H9 (cell line): ENCODE results near the gene ADGRB3. TPM values are rescaled to one million over a fixed set of nuclear protein-coding genes. Genes with fewer than 3 reads are reported as not detected.

Experiments used
- DNase-seq: peaks from one replicate; pipeline ENCODE4 v3.0.0-alpha.2; 2017
- H2AFZ ChIP-seq: one replicate; pipeline ENCODE4 v1.6.1; 2013; ENCODE audit warnings: mild to moderate bottlenecking, low read length, control low read depth, moderate library complexity
- H2AK5ac ChIP-seq: 2 replicates; pipeline ENCODE4 v1.6.1; 2013; ENCODE audit warnings: low read length, control low read depth, mixed read lengths; ENCODE audit not compliant: insufficient read length
- H2BK120ac ChIP-seq: one replicate; pipeline ENCODE4 v1.6.1; 2013; ENCODE audit warnings: low read depth, mild to moderate bottlenecking, low read length, control low read depth, inconsistent platforms; ENCODE audit not compliant: poor library complexity, severe bottlenecking
- H2BK12ac ChIP-seq: 2 replicates; pipeline ENCODE4 v1.6.1; 2013; ENCODE audit warnings: low read length, control low read depth, mixed read lengths, low read depth; ENCODE audit not compliant: insufficient read length
- H2BK15ac ChIP-seq: 2 replicates; pipeline ENCODE4 v1.6.1; 2013; ENCODE audit warnings: low read depth, low read length, control low read depth
- H2BK20ac ChIP-seq: one replicate; pipeline ENCODE4 v1.6.1; 2013; ENCODE audit warnings: low read depth, mild to moderate bottlenecking, low read length, control low read depth, inconsistent platforms; ENCODE audit not compliant: poor library complexity, severe bottlenecking
- H2BK5ac ChIP-seq: 2 replicates; pipeline ENCODE4 v1.6.1; 2013; ENCODE audit warnings: low read length, control low read depth, mixed read lengths; ENCODE audit not compliant: insufficient read length
- H3K14ac ChIP-seq: 2 replicates; pipeline ENCODE4 v1.6.1; 2013; ENCODE audit warnings: low read length, control low read depth; ENCODE audit not compliant: insufficient read depth
- H3K18ac ChIP-seq: 2 replicates; pipeline ENCODE4 v1.6.1; 2013; ENCODE audit warnings: low read depth, mild to moderate bottlenecking, mixed read lengths, low read length, control low read depth; ENCODE audit not compliant: insufficient read length
- H3K23ac ChIP-seq: 2 replicates; pipeline ENCODE4 v1.6.1; 2013; ENCODE audit warnings: low read length, control low read depth, mixed read lengths, low read depth; ENCODE audit not compliant: insufficient read length
- H3K23me2 ChIP-seq: 2 replicates; pipeline ENCODE4 v1.6.1; 2013; ENCODE audit warnings: low read depth, mild to moderate bottlenecking, mixed read lengths, low read length, control low read depth; ENCODE audit not compliant: insufficient read length, poor library complexity, severe bottlenecking
- H3K27ac ChIP-seq: 2 replicates; pipeline ENCODE4 v1.5.1; 2013; ENCODE audit warnings: low read length, control low read depth, mixed read lengths, low read depth; ENCODE audit not compliant: insufficient read length
- H3K27me3 ChIP-seq: 2 replicates; pipeline ENCODE4 v1.6.1; 2013; ENCODE audit warnings: low read length, control low read depth, inconsistent platforms; ENCODE audit not compliant: insufficient read depth
- H3K4ac ChIP-seq: 2 replicates; pipeline ENCODE4 v1.6.1; 2013; ENCODE audit warnings: low read depth, mild to moderate bottlenecking, control low read depth, inconsistent platforms, low read length, moderate library complexity
- H3K4me1 ChIP-seq: 2 replicates; pipeline ENCODE4 v1.6.1; 2013; ENCODE audit warnings: low read length, control low read depth, inconsistent platforms; ENCODE audit not compliant: insufficient read depth
- H3K4me2 ChIP-seq: 2 replicates; pipeline ENCODE4 v1.6.1; 2013; ENCODE audit warnings: low read length, control low read depth, mixed read lengths; ENCODE audit not compliant: insufficient read length, insufficient read depth
- H3K56ac ChIP-seq: 2 replicates; pipeline ENCODE4 v1.6.1; 2013; ENCODE audit warnings: low read depth, mild to moderate bottlenecking, mixed read lengths, low read length, control low read depth; ENCODE audit not compliant: insufficient read length
- H3K79me1 ChIP-seq: 2 replicates; pipeline ENCODE4 v1.6.1; 2013; ENCODE audit warnings: low read depth, mild to moderate bottlenecking, moderate library complexity, low read length, control low read depth, inconsistent platforms; ENCODE audit not compliant: insufficient read depth, poor library complexity, severe bottlenecking
- H3K79me2 ChIP-seq: 2 replicates; pipeline ENCODE4 v1.6.1; 2013; ENCODE audit warnings: low read length, control low read depth, inconsistent platforms; ENCODE audit not compliant: insufficient read depth
- H3K9ac ChIP-seq: 2 replicates; pipeline ENCODE4 v1.6.1; 2013; ENCODE audit warnings: low read length, control low read depth, mixed read lengths; ENCODE audit not compliant: insufficient read length; ENCODE audit errors: extremely low read depth
- H3K9me3 ChIP-seq: one replicate; pipeline ENCODE4 v1.6.1; 2013; ENCODE audit warnings: low read depth, low read length, inconsistent platforms; ENCODE audit not compliant: control insufficient read depth
- H3T11ph ChIP-seq: one replicate; pipeline ENCODE4 v1.6.1; 2013; ENCODE audit warnings: mild to moderate bottlenecking, low read length, control low read depth, inconsistent platforms
- H4K20me1 ChIP-seq: one replicate; pipeline ENCODE4 v1.6.1; 2013; ENCODE audit not compliant: control insufficient read depth, insufficient read length, insufficient read depth
- H4K5ac ChIP-seq: 2 replicates; pipeline ENCODE4 v1.6.1; 2013; ENCODE audit warnings: low read depth, mild to moderate bottlenecking, mixed read lengths, low read length, control low read depth; ENCODE audit not compliant: insufficient read length
- H4K8ac ChIP-seq: replicated peaks from 2 replicates; pipeline ENCODE4 v1.6.1; 2013; ENCODE audit warnings: low read length, control low read depth, mixed read lengths, low read depth; ENCODE audit not compliant: insufficient read length
- H4K91ac ChIP-seq: 2 replicates; pipeline ENCODE4 v1.6.1; 2013; ENCODE audit warnings: low read depth, mild to moderate bottlenecking, moderate library complexity, mixed read lengths, low read length, control low read depth; ENCODE audit not compliant: insufficient read length
- H3K27ac Mint-ChIP-seq, 3 experiments: 2 replicates in 2 of 3; 3 replicates in 1 of 3; pipeline ENCODE4 v1.8.0; 2020 to 2021; ENCODE audit warnings: mixed read lengths in 3 of 3, mild to moderate bottlenecking in 1 of 3, moderate library complexity in 1 of 3
- H3K27me3 Mint-ChIP-seq: 2 replicates; pipeline ENCODE4 v1.8.0; 2021; ENCODE audit warnings: low read depth, mild to moderate bottlenecking, moderate library complexity, mixed read lengths
- H3K36me3 Mint-ChIP-seq, 3 experiments: 2 replicates in 2 of 3; 3 replicates in 1 of 3; pipeline ENCODE4 v1.8.0; 2020 to 2021; ENCODE audit warnings: low read depth in 3 of 3, mixed read lengths in 3 of 3; ENCODE audit not compliant: insufficient read depth in 1 of 3
- H3K4me1 Mint-ChIP-seq, 2 experiments: 2 replicates each; pipeline ENCODE4 v1.8.0; 2020; ENCODE audit warnings: mixed read lengths in 2 of 2
- H3K4me3 Mint-ChIP-seq, 2 experiments: 2 replicates in 1 of 2; 3 replicates in 1 of 2; pipeline ENCODE4 v1.8.0; 2020 to 2021; ENCODE audit warnings: mild to moderate bottlenecking in 2 of 2, mixed read lengths in 2 of 2, moderate library complexity in 1 of 2
- H3K9me3 Mint-ChIP-seq, 2 experiments: 2 replicates in 1 of 2; 3 replicates in 1 of 2; pipeline ENCODE4 v1.8.0; 2020; ENCODE audit warnings: mild to moderate bottlenecking in 2 of 2, mixed read lengths in 2 of 2, moderate library complexity in 1 of 2
- CTCF ChIP-seq: fragments of 200-600 bp; sonication (generic); conservative IDR thresholded peaks from 3 replicates; pipeline ENCODE4 v1.8.0; 2021; ENCODE audit warnings: antibody characterized with exemption, mild to moderate bottlenecking
- WGBS: extraction: QIAGEN DNeasy Blood & Tissue Kit; methylation state at CpG from one replicate; pipeline ENCODE4 v1.1.7; 2013; ENCODE audit warnings: missing lambda C conversion rate, low lambda C conversion rate, mixed read lengths; ENCODE audit not compliant: insufficient read length; ENCODE audit errors: extremely low coverage; 5-methylcytosine and 5-hydroxymethylcytosine counted together
- total RNA-seq: library from RNA; stranded (reverse); gene quantifications from 2 replicates; pipeline ENCODE4 v1.2.1, GENCODE V29; 2021

ADGRB3 gene
- total RNA-seq, 1 experiment from 2014 or later = 0.37 TPM

- Histone ChIP-seq H4K91ac (no peak overlapping the region), H2AK5ac (no peak overlapping the region), H3K9me3 (no peaks in the 10 kb centered on the region), H3K4me2 (no peak overlapping the region), H3K56ac (no peak overlapping the region), H3K9ac (no peak overlapping the region), H3K4me1 (no peaks in the 10 kb centered on the region), H3K27ac (no peak overlapping the region), H2BK15ac (no peak overlapping the region), H3K4ac (no peak overlapping the region), H3K79me2 (no peaks in the 10 kb centered on the region), H3K79me1 (no peaks in the 10 kb centered on the region), H4K8ac (no peak overlapping the region), H3K18ac (no peak overlapping the region), H3K14ac (no peak overlapping the region), H3K23ac (no peak overlapping the region), H2BK20ac (no peak overlapping the region), H2BK120ac (no peak overlapping the region), H2AFZ (no peak overlapping the region), H4K5ac (no peak overlapping the region), H3K23me2 (no peaks in the 10 kb centered on the region), H4K20me1 (no peaks in the 10 kb centered on the region), H2BK5ac (no peak overlapping the region), H3K27me3 (no peaks in the 10 kb centered on the region), H3T11ph (no peak overlapping the region), H2BK12ac (no peak overlapping the region)
- H3K27me3 Mint-ChIP-seq = no peaks in the 10 kb centered on the region
- H3K4me1 Mint-ChIP-seq = peaks cover 4% of the 10 kb centered on the region in 2 experiments; a peak in 2 of 4 replicates
- no peak for DNase-seq
- no peak overlapping the region for H3K27ac Mint-ChIP-seq
- no peak overlapping the region for H3K4me3 Mint-ChIP-seq
- WGBS = no CpG with 5 or more reads among the region's 2 CpGs
- H3K36me3 Mint-ChIP-seq = no peaks in the 10 kb centered on the region
- no peak for TF ChIP-seq CTCF
- H3K9me3 Mint-ChIP-seq = no peaks in the 10 kb centered on the region
Observed at GRCh38 chr6:68654134-68654533, 19.1 kb downstream of the ADGRB3 start.
